ENCODE results near the gene COX7A1.
"Not testable (repeated sequence)": the region's sequence is repeated elsewhere in the genome, so short reads cannot be mapped to it uniquely, and the experiment has no call there.

The COX7A1 gene

GRCh38 chr19:36141039-36141927, 11.0 kb downstream of the COX7A1 start:
- DNase-seq (ENCODE audit: low read depth, low spot score) = peak; percentile 90

GRCh38 chr19:36140304-36141038, 11.8 kb downstream of the COX7A1 start:
- DNase-seq (ENCODE audit: low read depth, low spot score) = no peak

- no peak for DNase-seq (ENCODE audit: low read depth, low spot score)
Measured at GRCh38 chr19:36139473-36140303, 12.6 kb downstream of the COX7A1 start, which contains the start of gene CAPNS1. Gene CAPNS1 (plus strand): TSS chr19:36140066. CDS start chr19:36141012, 946 bp downstream.

- no peak for DNase-seq (ENCODE audit: low read depth, low spot score)
Measured at GRCh38 chr19:36139120-36139472, 13.2 kb downstream of the COX7A1 start.

GRCh38 chr19:36136964-36137686, 15.1 kb downstream of the COX7A1 start:
- DNase-seq (ENCODE audit: low read depth, low spot score) = no peak

- not testable (repeated sequence) for DNase-seq (ENCODE audit: low read depth, low spot score)
Measured at GRCh38 chr19:36134867-36135266, 17.4 kb downstream of the COX7A1 start.

GRCh38 chr19:36131221-36131620, 21.0 kb downstream of the COX7A1 start:
- DNase-seq (ENCODE audit: low read depth, low spot score) = not testable (repeated sequence)

- DNase-seq (ENCODE audit: low read depth, low spot score) = no peak
Measured at GRCh38 chr19:36128392-36128736, 23.9 kb downstream of the COX7A1 start.

GRCh38 chr19:36125557-36125956, 26.7 kb downstream of the COX7A1 start:
- no peak for DNase-seq (ENCODE audit: low read depth, low spot score)

- DNase-seq (ENCODE audit: low read depth, low spot score) = no peak
Measured at GRCh38 chr19:36121486-36122124, 30.6 kb downstream of the COX7A1 start.

- no peak for DNase-seq (ENCODE audit: low read depth, low spot score)
Measured at GRCh38 chr19:36120984-36121358, 31.3 kb downstream of the COX7A1 start.

GRCh38 chr19:36120092-36120983, 31.9 kb downstream of the COX7A1 start:
- no peak for DNase-seq (ENCODE audit: low read depth, low spot score)

GRCh38 chr19:36116344-36116637, 36.0 kb downstream of the COX7A1 start:
- no peak for DNase-seq (ENCODE audit: low read depth, low spot score)

- DNase-seq (ENCODE audit: low read depth, low spot score) = no peak
Measured at GRCh38 chr19:36115453-36116343, 36.5 kb downstream of the COX7A1 start, which contains the start of gene TBCB. Gene TBCB (plus strand): TSS chr19:36115468. CDS start chr19:36115561, 93 bp downstream.

- DNase-seq (ENCODE audit: low read depth, low spot score) = peak; percentile 98
Measured at GRCh38 chr19:36114721-36115452, 37.4 kb downstream of the COX7A1 start, which contains the start of gene POLR2I. Gene POLR2I (minus strand): TSS chr19:36114875. CDS start chr19:36114856, 19 bp downstream.

- DNase-seq (ENCODE audit: low read depth, low spot score) = no peak
Measured at GRCh38 chr19:36113894-36114720, 38.1 kb downstream of the COX7A1 start.

GRCh38 chr19:36113425-36113824, 38.8 kb downstream of the COX7A1 start:
- no peak for DNase-seq (ENCODE audit: low read depth, low spot score)

All from iPS DF 19.7 (cell line).